GM19324 (cell line): Measurements from ENCODE around the gene BCAS4.
"Not testable (repeated sequence)": the region's sequence is repeated elsewhere in the genome, so short reads cannot be mapped to it uniquely, and the experiment has no call there.

Experiments used
- ATAC-seq: cut with Tn5 transposase; IDR thresholded peaks from one replicate; pipeline ENCODE4 v1.9.1; 2021; ENCODE audit warnings: mild to moderate bottlenecking, moderate library complexity; ENCODE audit not compliant: unreplicated experiment, low FRiP score

BCAS4 gene, protein sequence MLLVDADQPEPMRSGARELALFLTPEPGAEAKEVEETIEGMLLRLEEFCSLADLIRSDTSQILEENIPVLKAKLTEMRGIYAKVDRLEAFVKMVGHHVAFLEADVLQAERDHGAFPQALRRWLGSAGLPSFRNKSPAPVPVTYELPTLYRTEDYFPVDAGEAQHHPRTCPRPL

DNA sequence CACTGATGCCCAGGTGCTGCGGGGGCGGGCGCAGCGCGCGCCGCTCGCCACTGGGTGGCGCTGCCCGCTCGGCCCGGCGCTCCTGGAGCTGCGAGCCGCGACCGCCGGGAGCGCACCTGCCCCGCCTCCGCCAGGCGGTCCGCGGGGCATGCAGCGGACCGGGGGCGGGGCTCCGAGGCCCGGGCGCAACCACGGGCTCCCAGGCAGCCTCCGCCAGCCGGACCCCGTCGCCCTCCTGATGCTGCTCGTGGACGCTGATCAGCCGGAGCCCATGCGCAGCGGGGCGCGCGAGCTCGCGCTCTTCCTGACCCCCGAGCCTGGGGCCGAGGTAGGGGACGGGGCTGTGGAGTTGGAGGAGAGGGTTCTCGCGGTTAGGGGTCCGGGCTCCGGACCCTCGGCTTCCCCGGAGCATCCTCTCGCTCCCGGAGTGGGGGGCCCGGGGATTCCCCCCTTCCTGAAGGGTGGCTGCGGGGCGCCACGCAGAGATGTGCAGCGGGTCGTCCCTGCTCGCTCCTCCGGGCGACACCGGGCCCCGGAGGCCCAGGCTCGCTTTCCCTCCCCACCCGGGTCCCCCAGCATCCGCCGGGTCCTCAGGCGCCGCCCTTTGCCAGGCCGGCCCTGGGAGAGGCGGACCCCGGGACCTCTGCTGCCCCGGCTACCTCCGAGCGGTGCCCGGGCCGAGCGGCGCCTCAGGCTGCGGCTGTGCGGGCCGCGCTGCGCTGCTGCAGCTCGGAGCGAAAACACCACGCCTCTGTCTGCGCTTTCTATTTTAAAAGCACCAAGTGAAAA lies at the start of gene BCAS4:
BCAS4 (plus strand) TSS at position 216 of the 789 bp plus-strand sequence; CDS start at position 239, 23 bp downstream.
- ATAC-seq, result peak; percentile 82

DNA sequence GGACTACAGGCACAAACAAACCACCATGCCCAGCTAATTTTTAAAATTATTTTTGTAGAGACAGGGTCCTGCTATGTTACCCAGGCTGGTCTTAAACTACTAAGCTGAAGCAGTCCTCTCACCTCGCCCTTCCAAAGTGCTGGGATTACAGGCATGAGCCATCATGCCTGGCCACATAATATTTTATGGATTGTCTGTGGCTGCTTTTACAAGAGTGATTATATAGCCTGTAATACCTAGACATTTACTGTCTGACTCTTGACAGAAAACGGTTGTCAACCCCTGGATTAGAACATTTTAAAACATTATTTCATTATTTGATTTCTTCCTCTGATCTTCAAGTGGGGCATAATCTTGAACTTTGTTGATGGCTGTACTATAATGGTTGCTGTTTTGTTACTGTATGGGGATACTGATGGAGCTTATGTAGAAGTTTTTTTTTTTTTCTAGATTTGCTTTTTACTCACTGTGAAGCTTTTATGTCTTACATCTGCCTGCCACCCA lies 49.2 kb upstream of the BCAS4 start:
- ATAC-seq, result no peak

DNA sequence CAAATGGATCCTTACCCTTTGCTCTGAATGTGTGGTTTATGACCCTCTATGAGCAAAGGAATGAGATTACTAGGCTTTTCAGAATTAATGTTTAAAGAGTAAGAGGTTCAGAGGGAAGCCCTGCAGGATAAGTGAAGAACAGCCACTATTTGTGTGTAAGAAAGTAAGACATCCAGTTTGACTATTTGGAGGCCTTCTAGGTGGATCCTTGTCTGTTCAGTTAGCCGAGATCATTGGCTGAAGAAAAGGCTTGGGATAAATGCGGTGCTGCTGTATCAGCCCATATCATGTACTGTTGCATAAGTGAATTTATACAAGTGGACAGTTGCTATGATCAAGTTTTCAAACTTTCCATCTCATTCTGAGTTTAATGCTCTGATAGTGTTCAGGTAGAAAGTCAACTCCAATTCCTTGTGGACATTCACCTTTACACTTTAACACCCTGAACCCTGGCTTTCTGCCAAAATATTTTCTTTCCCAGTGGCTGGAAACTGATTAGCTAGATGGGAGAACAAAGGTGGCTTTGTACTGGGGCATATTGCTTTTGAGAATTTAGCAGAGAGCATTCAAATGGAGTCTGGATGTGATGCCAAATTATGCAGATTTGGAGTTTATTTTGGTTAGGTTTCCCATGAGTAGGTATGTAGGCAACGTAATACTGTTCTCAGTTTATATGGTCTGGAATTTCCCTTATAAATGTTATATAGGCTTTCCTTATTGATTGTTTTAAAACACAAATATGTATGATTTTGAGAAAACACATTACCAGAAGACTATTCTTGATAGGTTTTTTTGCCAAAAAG lies 48.5 kb upstream of the BCAS4 start:
- no peak for ATAC-seq

DNA sequence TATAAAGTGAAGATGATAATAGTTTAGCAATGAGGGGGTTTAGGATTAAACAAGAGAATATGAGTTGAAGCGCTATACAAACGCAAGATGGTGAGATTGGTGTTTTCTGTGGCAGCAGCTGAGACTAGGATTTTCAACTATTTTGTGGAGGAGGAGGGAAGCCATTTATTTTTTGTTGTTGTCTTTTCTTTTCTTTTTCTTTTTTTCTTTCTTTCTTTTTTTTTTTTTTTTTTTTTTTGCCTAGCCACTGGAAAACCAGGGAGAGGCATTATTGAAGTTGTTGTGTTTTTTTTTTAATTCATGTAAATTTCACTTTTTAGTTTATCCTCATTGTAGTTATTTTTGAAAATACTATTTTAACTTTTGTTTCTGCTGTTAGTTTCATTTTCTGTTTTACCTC lies 47.6 kb upstream of the BCAS4 start:
- ATAC-seq, result no peak

DNA sequence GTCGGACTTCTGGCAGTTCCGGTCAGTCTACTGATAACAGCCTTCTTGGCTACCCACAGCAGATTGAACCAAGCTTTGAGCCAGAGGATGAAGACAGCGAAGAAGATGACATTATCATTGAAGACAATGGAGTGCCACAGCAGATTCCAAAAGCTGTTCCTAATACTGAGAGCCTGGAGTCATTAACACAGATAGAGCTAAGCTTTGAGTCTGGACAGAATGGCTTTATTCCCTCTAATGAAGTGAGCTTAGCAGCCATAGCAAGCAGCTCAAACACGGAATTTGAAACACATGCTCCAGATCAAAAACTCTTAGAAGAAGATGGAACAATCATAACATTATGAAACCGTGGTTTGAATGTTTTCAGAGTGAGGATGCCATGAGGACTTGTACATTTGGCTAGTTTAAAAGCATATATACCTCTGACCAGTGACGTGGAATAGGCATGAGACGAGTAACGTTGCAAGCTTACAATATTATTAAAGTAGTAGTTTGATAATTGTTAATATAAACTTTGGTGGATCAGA lies 44.7 kb upstream of the BCAS4 start:
- no peak for ATAC-seq

DNA sequence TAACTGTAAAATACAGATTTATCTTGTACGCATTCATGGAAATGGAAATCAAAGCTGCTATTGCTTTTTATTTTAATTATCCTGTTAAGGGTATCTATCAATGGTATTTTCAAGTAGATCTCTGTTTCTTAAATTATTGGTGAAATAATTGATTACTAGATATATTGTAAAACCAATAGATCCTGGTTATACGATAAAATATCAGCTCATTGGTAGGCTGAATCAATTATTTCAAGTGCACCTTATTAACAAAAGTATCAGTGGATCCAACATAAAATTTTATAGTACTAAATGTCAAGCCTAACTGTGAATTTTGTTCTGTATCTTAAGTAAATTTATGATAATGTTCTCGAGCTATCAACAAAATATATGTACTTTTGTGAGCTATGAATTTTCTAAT lies 41.7 kb upstream of the BCAS4 start:
- ATAC-seq, result no peak

DNA sequence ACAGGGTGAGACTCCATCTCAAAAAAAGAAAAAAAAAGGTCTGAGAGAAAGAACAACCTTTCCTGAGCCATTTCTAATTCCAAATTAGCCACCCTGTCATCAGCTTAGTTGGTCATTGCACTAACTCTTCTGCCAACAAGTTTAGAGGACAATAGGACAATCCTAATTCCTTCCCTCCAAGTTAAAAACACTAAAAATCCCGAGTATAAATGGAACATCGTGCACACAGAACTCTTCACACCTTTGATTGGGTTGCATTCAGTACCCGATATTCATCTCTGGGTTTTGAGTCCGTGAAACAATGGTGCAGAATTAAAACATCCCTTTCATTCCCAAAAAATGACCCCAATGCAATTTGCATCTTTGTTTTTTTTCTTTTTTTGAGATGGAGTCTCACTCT lies 40.4 kb upstream of the BCAS4 start:
- ATAC-seq, result no peak

DNA sequence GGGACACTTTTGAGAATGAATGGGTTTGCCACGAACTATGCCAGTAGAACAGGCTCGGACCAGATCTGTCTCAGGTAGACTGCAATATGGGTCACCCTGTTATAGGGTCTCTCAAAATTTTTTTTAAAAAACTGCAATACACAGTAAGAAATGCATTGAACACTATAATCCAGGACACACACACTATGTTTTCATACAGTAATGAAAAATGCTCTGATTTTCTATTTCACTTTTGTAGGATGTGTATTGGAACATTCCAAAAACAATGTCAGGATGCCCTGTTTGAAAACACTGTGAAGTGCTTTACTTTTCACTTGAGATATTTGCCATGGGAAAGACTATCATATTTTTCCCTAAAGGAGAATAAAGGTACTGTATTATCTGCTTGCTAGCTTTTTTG lies 38.4 kb upstream of the BCAS4 start:
- no peak for ATAC-seq

DNA sequence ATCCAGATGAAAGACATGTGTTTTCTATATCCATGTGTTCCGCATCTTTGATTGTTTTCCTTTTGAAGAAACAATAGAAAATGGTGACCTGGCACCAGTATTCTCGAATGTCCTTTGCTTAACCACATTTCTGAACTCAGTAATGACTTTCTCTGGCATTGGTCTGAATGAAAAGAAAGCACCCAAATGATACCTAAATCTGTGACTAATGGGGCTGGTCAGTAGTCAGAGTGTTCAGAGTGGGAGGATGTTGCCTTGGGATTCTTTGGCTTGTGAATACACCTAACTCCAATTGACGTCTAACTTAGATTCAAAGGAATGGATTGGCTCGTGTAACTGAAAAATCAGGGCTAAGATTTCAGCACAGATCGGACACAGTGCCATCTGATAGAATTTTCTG lies 36.4 kb upstream of the BCAS4 start:
- no peak for ATAC-seq

DNA sequence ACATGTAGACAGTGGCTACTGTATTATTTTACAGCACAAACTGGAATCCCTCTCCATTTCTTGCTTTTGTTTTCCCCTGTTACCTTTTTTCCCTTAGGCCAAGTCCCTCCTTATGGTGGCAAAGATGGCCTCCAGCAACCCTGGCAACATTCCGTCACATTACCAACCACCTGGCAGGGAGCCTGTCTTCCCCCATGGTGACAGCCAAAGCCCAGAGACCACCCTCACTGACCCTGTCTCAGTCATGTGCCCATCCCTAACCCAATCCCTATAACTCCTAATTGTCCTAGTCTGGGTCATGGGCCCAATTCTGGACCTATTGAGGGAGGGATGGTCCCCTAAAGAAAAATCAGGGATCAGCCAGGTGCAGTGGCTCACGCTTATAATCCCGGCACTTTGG lies 35.9 kb upstream of the BCAS4 start:
- no peak for ATAC-seq

DNA sequence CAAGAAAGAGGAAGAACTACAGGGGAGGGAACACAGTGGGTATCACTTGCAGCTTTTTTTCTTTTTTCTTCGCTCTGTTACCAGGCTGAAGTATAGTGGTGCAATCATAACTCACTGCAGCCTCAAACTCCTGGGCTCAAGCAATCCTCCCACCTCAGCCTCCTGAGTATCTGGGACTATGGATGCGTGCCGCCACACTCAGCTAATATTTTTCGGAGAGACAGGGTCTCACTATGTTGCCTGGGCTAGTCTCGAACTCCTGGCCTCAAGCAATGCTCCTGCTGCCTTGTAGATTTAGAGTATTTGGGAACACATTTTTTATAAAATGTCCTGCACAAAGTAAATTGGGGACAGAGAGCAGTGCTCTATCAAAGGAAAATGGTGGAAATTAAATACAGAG lies 35.2 kb upstream of the BCAS4 start:
- no peak for ATAC-seq

DNA sequence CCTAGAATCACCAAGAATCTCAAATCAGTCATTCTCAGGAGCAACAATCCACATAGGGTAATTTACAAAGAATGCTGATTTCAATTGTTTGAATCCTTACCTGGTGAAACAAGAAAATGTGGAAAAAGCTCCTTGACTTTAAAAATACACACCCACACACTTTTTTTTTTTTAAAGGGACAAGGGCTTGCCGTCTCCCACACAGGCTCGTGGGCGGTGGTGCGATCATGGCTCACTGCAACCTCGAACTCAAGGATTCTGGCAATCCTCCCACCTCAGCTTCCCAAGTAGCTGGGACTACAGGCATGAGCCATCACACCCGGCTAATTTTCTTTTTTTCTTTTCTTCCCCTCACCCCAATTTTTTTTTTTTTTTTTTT lies 32.8 kb upstream of the BCAS4 start:
- ATAC-seq, result no peak

DNA sequence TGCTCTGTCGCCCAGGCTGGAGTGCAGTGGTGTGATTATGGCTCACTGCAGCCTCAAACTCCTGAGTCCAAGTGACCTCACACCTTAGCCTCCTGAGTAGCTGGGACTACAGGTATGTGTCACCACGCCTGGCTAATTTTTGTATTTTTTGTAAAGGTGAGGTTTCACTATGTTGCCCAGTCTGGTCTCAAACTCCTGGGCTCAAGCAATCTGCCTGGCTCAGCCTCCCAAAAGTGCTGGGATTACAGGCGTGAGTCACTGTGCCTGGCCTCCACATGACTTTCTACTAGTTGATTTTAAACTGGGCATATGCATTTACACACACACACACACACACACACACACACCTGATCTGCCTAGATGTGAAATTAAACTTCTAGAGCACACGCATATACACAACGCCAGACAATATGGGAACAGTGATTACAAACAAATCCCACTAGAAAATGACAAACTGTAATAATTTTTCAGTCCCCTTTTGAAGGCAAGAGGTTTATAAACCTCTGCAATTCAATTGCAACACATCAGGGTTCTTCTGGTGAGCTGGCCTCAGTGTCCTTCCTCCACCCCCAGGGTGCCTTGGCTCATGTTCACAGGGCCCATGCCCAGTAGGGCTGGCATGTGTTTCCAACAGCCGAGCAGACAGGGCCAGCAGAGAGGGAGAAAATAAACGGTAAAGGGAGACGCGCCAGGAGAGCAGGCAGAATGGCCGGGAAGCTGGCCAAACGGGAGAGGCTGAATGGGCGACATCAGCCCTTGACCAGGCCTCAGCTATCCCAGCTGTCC lies 32.2 kb upstream of the BCAS4 start:
- ATAC-seq, result no peak

DNA sequence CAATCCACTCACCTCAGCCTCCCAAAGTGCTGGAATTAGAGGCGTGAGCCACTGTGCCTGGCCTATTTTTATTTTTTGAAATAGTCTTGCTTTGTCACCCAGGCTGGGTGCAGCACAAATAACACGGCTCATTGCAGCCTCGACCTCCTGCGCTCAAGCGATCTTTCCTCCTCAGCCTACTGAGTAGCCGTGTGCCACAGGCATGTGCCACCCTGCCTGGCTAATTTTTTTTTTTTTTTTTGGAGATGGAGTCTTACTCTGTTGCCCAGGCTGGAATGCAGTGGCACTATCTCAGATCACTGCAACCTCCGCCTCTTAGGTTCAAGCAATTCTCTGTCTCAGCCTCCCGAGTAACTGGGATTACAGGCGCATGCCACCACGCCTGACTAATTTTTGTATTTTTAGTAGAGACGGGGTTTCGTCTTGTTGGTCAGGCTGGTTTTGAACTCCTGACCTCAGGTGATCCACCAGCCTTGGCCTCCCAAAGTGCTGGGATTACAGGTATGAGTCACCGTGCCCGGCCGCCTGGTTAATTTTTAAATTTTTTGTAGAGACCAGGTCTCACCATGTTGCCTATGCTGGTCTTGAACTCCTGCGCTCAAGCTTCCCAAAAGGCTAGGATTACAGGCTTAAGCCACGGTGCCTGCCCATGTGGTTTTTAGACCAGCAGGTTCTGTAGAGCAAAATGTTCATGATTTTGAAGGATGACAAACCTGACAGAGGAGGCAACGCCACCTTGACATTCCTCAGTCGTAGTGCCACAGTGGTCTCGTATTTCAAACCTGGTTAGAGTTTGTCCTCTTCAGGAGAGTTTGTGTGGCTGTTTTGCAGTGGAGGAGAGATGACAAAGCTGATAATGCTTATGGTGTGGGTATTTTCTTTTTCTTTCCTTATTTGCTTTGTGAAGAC lies 31.1 kb upstream of the BCAS4 start:
- not testable (repeated sequence) for ATAC-seq

DNA sequence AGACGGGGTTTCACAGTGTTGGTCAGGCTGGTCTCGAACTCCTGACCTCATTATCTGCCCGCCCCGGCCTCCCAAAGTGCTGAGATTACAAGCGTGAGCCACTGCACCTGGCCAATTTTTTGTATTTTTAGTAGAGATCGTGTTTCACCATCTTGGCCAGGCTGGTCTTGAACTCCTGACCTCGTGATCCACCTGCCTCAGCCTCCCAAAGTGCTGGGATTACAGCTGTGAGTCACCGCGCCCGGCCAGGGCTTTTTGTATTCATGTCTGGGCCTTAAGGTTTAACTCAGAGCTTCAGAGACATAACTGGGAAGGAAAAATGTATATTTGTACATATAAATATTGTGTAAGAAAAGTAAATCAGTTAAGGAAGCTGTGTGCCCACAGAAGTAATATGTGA lies 29.6 kb upstream of the BCAS4 start:
- ATAC-seq, result not testable (repeated sequence)

DNA sequence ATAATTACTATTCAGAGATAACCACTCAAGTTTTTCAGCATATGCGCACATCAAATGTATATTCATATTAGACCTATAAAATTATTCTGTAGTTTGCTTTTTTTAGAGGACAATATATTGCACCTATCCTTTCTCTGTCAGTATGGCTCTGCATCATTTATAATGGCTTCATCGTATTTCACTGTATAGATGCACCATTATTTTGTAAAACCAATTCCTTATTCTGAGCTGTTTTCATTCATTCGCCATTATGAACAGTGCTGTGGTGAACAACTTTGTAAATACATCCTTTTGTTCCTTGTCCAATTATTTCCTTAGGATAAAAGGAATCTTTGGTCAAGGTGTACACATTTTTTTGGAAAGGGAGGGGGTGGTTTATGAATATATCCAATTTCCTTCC lies 29.2 kb upstream of the BCAS4 start:
- no peak for ATAC-seq

DNA sequence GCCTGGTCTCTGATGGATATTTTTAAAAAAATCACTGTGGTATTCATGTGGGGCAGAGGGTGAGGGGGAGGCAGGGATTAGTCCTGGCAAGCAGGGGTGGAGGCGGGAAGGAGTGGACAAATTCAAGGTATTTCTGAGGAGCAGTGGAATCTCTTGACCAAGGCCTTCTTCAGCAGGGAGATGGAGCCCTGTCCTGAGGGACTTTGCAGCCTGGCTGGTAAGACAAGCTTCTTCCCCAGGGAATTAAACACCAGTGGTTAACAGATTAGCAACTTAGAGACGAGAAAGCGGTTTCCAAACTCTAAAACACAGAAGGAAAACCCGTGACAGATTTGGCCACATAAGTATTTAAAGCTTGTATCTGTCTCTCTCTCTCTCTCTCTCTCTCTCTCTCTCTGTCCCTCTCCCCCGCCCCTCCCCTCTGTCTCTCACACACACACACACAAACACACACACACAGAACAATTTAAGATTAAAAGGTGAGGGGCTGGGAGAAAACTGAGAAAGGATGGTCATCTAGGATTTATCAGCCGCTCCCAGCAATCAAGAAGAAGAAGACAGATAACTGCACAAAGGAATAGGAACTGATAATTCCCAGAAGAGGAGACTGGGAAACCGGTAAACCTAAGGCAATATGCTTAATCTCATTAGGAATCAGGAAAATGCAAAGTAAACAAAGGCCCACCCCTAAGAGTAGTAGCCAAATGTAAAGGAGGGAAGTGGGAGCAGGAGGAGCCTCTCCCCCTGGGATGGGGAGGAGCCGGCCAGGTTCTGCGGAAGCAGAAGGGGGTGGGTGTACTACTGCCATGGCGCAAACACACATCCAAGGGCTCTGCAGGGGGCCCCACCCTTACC lies 27.7 kb upstream of the BCAS4 start:
- not testable (repeated sequence) for ATAC-seq

DNA sequence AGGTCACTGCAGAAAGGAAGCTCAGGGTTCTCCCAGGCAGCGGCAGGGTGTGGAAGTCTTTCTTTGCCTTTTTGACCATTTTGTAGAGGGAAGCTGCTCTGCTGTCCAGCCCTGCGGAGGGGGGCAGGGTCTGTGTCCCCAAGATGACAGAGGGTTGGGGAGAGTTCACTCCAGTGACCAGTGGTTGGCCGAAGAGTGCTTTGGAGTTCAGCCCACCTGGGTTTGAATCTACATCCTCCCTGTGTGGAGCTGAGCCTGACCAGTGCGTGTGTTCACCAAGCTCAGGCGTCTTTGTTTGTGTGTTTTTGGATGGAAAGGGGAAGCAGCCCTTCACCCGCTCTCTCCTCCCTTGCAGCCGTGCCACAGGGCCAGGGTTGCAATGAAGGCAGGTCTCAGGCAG lies 25.9 kb upstream of the BCAS4 start:
- ATAC-seq, result not testable (repeated sequence)
